Central memory CD8-positive, alpha-beta T cell (primary cell): ENCODE results near the gene TMPRSS3.
"Not testable (repeated sequence)": the region's sequence is repeated elsewhere in the genome, so short reads cannot be mapped to it uniquely, and the experiment has no call there.

ENCODE experiments used
- ATAC-seq: fragments of 150-1000 bp; cut with Tn5 transposase; replicated peaks from 2 replicates; pipeline ENCODE4 v1.10.0; 2022; ENCODE audit warnings: mild to moderate bottlenecking, moderate FRiP score, moderate number of reproducible peaks; ENCODE audit not compliant: poor library complexity, severe bottlenecking; ENCODE audit errors: extremely low read depth
- DNase-seq, 2 donors: peaks; one replicate each; pipeline ENCODE4 v3.0.0; 2021; ENCODE audit warnings: low spot score in 2 of 2
- H3K27ac Mint-ChIP-seq: one replicate; pipeline ENCODE4 v1.8.0; 2022; ENCODE audit warnings: low read depth, mild to moderate bottlenecking, moderate library complexity, mixed read lengths
- H3K27me3 Mint-ChIP-seq: one replicate; pipeline ENCODE4 v1.8.0; 2022; ENCODE audit warnings: mixed read lengths
- H3K36me3 Mint-ChIP-seq: one replicate; pipeline ENCODE4 v1.8.0; 2022; ENCODE audit warnings: mild to moderate bottlenecking, moderate library complexity, mixed read lengths; ENCODE audit not compliant: insufficient read depth
- H3K4me1 Mint-ChIP-seq: one replicate; pipeline ENCODE4 v1.8.0; 2022; ENCODE audit warnings: mixed read lengths
- H3K4me3 Mint-ChIP-seq: one replicate; pipeline ENCODE4 v1.8.0; 2022; ENCODE audit warnings: mild to moderate bottlenecking, moderate library complexity, mixed read lengths
- H3K9me3 Mint-ChIP-seq: one replicate; pipeline ENCODE4 v1.8.0; 2022; ENCODE audit warnings: mixed read lengths

Gene TMPRSS3

DNA sequence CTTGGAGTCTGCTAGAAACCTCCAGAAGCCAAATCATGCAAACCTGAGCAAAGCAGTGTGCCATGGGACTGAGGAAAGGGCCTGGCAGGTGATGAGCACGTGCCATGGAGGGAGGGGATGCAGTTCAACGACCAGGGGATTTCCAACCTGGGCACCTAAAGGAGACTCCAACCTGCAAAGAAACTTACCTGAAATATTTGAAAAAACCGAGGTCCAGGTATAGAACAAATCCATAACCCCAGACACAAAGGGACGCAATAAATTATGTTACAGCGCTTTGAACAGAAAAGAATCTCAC lies 16.7 kb upstream of the TMPRSS3 start:
- H3K9me3 Mint-ChIP-seq = no peaks in the 10 kb centered on the region
- DNase-seq (no peak), ATAC-seq (no peak)
- H3K27me3 Mint-ChIP-seq = no peaks in the 10 kb centered on the region
- no peak overlapping the region for H3K4me3 Mint-ChIP-seq
- peaks cover 63% of the 10 kb centered on the region for H3K36me3 Mint-ChIP-seq
- peaks cover 48% of the 10 kb centered on the region for H3K4me1 Mint-ChIP-seq
- no peak overlapping the region for H3K27ac Mint-ChIP-seq

DNA sequence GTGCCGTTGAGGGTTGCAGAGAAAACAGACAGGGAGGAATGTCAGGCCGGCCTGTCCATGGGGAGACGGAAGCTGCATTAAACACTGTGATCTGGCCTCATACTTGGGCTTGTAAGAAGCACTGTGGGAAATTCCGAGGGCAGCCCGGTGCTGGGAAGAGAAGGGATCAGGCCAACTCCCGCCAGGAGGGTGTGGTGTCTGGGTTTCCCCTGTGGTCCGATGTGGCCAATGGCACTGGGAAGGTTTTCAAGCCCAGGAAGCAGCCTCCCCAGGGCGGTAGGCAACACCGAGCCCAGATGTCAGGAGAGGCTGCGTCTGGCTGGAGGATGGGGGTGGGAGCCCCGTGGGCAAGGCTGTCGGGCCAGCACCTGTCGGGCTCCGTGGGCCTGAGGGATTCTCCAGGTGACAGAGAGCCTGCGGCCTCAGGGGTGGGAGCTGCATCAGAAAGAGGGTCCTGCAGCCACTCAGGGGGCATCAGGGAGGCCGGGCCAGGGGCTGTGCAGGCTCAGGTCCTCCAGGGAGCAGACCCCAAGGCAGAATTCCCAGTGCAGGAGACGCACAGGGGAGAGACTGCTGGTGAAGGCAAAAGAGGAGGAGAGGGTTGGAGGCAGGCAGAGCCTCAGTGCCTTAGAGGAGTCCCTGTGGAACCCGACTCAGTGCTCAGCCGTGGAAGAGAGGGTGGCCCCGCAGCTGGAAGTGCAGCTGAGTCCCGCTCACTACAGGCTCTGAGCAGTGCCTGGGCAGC lies 16.2 kb upstream of the TMPRSS3 start:
- peaks cover 62% of the 10 kb centered on the region for H3K36me3 Mint-ChIP-seq

DNA sequence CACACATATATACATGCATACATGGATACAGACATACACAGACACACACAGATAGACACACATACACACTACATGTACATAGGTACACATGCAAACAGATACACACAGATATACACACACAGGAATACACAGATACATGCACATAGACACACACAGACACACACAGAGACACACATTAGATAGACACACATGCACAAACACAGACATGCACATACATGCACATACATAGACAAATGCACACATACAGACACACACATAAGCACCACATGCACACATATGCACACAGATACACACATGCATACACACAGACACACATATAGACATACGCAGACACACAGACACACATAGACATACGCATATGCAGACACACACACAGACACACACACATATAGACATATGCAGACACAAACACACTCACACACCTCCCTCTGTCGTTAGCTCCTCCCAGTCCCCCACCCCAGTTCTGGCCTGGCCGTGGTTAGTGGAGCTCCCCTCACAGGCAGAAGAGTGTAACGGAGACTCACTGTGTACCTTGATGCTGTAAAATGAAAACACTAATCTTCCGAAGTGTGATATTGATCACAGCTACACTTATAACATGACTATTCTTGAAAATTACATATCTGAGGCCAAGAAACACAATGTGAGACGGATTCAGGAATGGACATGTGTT lies 15.5 kb upstream of the TMPRSS3 start:
- no peak overlapping the region for H3K27ac Mint-ChIP-seq
- H3K9me3 Mint-ChIP-seq = no peaks in the 10 kb centered on the region
- ATAC-seq = no peak
- H3K4me1 Mint-ChIP-seq = peaks cover 53% of the 10 kb centered on the region
- DNase-seq = no peak
- no peaks in the 10 kb centered on the region for H3K27me3 Mint-ChIP-seq
- no peak overlapping the region for H3K4me3 Mint-ChIP-seq
- peaks cover 62% of the 10 kb centered on the region for H3K36me3 Mint-ChIP-seq

More for the DNA sequence above, 16.2 kb upstream of the TMPRSS3 start:
- DNase-seq (no peak), ATAC-seq (no peak)
- Mint-ChIP-seq H3K9me3 (no peaks in the 10 kb centered on the region), H3K27ac (no peak overlapping the region), H3K4me1 (peaks cover 47% of the 10 kb centered on the region), H3K27me3 (no peaks in the 10 kb centered on the region), H3K4me3 (no peak overlapping the region)

DNA sequence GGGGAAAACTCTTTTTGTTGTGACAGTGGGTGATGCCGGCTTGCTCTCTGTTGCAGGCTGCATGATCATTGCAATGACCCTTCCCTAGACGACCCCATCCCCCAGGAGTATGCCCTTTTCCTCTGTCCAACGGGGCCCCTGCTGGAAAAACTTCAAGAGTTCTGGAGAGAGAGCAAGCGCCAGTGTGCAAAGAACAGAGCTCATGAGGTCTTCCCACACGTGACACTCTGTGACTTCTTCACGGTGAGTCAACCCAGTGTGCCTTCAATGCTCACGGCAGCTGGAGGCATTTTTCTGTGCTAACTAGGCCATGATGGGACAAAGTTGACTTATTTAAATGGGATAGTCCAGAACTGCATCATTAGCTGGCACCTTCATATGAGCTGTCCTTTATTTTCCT lies 13.5 kb upstream of the TMPRSS3 start:
- Mint-ChIP-seq H3K27ac (peak overlapping the region; percentile 16), H3K9me3 (no peaks in the 10 kb centered on the region), H3K4me1 (peaks cover 50% of the 10 kb centered on the region), H3K4me3 (peak overlapping the region; percentile 18), H3K36me3 (peaks cover 54% of the 10 kb centered on the region), H3K27me3 (no peaks in the 10 kb centered on the region)
- ATAC-seq = no peak
- DNase-seq = no peak

DNA sequence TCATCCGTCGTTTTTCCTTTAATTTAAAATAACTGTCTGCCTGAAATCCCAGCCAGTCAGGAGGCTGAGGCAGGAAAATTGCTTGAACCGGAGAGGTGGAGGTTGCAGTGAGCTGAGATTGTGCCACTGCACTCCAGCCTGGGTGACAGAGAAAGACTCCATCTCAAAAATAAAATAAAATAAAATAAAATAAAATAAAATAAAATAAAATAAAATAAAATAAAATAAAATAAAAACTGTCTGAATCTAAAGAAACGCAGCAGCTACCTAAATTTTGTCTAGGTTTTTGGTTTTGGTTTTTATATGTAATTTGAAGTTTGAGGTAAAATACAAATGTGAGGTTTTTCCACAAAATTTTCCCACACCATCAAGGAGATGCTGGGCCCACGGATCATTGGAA lies 12.9 kb upstream of the TMPRSS3 start:
- not testable (repeated sequence) for DNase-seq, H3K27me3 Mint-ChIP-seq, ATAC-seq, H3K4me3 Mint-ChIP-seq, H3K9me3 Mint-ChIP-seq, H3K27ac Mint-ChIP-seq
- Mint-ChIP-seq H3K36me3 (peaks cover 48% of the 10 kb centered on the region), H3K4me1 (peaks cover 47% of the 10 kb centered on the region)

DNA sequence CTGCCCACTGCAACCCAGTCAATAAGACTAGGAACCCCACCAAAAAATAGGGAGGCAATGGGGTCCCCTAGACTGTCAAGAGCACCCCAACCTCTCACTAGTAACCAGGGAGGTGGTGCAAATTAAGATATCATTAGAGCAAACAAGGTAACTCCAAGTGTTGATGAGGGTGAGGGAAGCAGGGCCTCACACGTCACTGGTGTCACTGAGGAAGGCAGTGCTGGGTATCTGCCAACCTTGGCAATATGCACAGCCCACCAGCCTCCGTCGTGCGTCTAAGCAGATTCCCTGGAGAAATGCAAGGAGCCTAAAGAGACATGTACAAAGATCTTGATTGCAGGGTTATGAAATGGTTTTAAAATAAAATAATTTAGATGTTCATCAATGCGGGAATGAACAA lies 11.6 kb upstream of the TMPRSS3 start:
- H3K9me3 Mint-ChIP-seq = no peaks in the 10 kb centered on the region
- H3K27me3 Mint-ChIP-seq = no peaks in the 10 kb centered on the region
- H3K4me1 Mint-ChIP-seq = peaks cover 51% of the 10 kb centered on the region
- peak overlapping the region; percentile 92 for H3K27ac Mint-ChIP-seq
- peaks cover 39% of the 10 kb centered on the region for H3K36me3 Mint-ChIP-seq
- H3K4me3 Mint-ChIP-seq = peak overlapping the region; percentile 90
- DNase-seq = no peak
- ATAC-seq = no peak

DNA sequence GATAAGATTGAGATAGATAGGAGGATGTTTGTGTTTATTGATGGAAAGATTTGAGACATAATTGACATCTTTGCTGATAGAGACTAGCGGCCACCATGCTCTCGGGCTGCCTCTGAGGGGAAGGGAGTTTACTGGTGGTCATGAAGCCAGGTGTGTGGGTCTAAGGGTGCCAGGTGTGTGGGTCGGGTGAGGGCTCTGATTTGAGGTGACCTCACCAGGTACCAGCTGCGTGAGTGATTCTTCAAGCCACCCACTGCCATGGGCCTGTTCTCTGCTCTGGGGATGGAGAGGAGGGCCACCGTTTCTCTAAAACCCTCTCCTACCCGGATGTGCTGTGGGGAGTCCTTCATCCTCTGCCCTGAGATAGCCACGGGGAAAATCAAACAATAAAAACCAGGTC lies 11.0 kb upstream of the TMPRSS3 start:
- Mint-ChIP-seq H3K9me3 (peaks cover 4% of the 10 kb centered on the region), H3K27ac (peak overlapping the region; percentile 92), H3K27me3 (no peaks in the 10 kb centered on the region), H3K4me3 (peak overlapping the region; percentile 90), H3K36me3 (peaks cover 39% of the 10 kb centered on the region), H3K4me1 (peaks cover 56% of the 10 kb centered on the region)
- ATAC-seq = no peak
- no peak for DNase-seq

DNA sequence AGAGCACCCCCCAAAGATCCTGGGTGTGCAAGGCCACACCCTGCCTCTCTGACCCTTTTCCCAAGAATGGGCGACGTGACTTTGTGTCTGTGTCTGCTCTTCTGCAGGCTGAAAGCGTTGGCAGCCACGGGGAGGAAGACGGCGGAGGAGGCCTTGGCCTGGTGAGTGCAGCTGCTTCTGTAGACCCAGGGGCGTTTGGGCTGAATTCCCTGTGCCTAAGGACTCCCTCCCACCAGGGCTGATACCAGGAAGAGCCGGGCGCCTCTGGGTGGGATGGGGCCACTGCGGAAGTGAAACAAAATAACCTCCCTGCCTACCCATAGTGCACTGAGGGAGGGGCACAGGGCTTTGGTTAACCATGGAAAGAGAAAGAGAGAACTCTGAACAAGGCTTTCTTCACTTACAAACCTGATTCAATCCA lies 10.4 kb upstream of the TMPRSS3 start:
- Mint-ChIP-seq H3K4me1 (peaks cover 63% of the 10 kb centered on the region), H3K36me3 (peaks cover 39% of the 10 kb centered on the region)
- DNase-seq = peak in 1 of 2 donors; percentile 27

DNA sequence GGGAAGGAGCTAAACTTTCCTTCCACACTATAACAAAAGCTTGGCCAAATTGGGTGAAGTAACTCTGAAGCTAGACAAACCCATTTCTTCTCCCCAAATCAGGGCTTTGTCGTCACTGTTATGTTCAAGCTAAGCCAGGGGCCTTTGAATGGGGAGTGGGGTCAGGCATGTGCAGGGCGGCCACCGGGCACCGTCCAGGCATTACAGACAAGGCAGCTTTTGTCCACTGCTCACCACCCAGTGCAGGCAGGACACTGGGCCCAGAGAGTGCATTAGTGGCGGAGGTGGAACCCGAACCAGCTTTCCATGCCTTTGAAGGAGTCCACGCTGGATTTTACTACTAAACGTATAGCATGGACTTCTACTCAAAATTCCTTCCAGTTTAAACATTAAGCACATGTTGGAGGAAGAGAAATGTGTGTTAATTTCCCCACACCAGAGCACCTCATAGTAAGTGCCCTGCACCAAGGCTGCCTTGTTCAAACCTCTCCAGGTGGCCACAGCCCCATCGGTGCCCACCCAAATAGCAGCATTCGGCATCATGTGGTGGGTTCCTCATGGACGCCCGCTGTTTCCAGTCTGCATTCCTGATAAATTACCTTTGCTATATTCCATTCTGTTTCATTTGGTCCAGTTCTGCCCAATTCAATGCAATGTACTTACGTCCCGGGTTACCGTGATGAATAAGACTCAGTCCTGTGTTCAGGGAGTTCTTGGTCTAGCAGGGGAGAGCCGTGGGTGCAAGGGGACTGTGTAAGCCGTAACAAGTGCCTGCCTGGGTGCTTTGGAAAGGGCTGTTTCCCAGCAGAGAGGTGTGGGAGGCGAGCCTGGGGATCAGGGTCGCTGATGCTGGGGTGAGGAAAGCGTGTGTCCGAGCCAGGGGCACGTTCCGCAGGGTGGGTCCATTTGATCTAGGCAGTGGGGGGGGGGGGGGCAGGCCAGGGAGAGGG lies 9.5 kb upstream of the TMPRSS3 start:
- peaks cover 9% of the 10 kb centered on the region for H3K9me3 Mint-ChIP-seq
- ATAC-seq = no peak
- DNase-seq = no peak
- H3K27me3 Mint-ChIP-seq = no peaks in the 10 kb centered on the region
- H3K4me3 Mint-ChIP-seq = peak overlapping the region; percentile 90
- H3K36me3 Mint-ChIP-seq = peaks cover 39% of the 10 kb centered on the region
- H3K4me1 Mint-ChIP-seq = peaks cover 65% of the 10 kb centered on the region
- H3K27ac Mint-ChIP-seq = peak overlapping the region; percentile 92

More for the DNA sequence above, 10.4 kb upstream of the TMPRSS3 start:
- H3K4me3 Mint-ChIP-seq = peak overlapping the region; percentile 90
- peak; percentile 45 for ATAC-seq
- peak overlapping the region; percentile 92 for H3K27ac Mint-ChIP-seq
- peaks cover 9% of the 10 kb centered on the region for H3K9me3 Mint-ChIP-seq
- H3K27me3 Mint-ChIP-seq = no peaks in the 10 kb centered on the region

DNA sequence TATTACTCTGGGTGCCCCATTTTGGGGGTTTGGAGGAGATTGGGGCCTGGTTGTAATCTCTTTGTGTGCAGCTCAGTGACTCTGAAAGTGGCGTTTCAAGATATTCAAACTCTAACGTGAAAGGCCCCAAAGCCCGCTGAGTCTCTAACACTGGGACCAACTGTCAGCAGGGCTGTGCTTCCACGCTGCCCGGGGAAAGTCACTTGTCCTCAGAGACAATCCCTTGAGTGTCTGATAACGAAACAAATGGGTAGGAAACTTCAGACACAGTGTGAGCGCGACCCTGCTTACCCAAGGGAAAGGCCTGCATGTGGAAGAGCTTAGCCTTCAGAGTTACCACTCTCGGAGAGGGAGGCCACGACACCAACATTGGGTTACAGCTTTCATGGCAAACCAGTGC lies 8.7 kb upstream of the TMPRSS3 start:
- H3K4me1 Mint-ChIP-seq = peaks cover 63% of the 10 kb centered on the region
- peak overlapping the region; percentile 90 for H3K4me3 Mint-ChIP-seq
- peaks cover 33% of the 10 kb centered on the region for H3K36me3 Mint-ChIP-seq
- H3K9me3 Mint-ChIP-seq = peaks cover 9% of the 10 kb centered on the region
- H3K27ac Mint-ChIP-seq = peak overlapping the region; percentile 92
- no peaks in the 10 kb centered on the region for H3K27me3 Mint-ChIP-seq
- no peak for DNase-seq
- peak; percentile 17 for ATAC-seq

DNA sequence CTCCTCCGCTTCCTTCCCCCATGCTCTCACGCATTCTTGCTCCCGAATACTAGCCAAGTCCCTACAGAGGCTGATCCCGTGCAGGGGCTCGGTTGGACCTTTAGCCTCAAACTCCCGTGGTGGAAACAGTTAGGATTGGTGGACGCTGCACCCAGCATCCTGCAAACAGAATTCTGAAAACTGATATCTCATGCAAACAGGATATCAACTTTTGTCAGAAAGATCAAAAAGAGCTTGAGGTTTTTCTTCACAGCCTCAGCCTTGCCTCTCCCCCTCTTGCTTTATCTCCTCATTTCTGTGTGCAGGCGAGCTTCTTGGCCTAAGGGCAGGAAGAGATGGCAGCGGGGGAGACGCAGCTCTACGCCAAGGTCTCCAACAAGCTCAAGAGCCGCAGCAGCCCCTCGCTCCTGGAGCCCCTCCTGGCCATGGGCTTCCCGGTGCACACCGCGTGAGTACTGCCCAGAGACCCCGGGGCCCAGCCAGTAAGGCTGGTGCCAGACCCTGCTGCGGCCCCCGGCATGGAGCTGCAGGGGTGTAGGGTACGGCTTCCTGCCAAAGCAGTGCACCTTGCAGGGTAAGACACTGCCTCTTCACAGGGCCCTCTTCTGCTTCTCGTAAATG lies 7.9 kb upstream of the TMPRSS3 start, which contains the start of gene UBASH3A:
UBASH3A (plus strand) TSS at position 292 of the 621 bp plus-strand sequence; CDS start at position 336, 44 bp downstream.
- ATAC-seq (peak; percentile 79), DNase-seq (peak in 1 of 2 donors; percentile 63)
- H3K4me3 Mint-ChIP-seq = peak within 1 kb of the TSS; percentile 90
- H3K36me3 Mint-ChIP-seq = peaks cover 31% of the 10 kb centered on the region
- peaks cover 9% of the 10 kb centered on the region for H3K9me3 Mint-ChIP-seq
- H3K4me1 Mint-ChIP-seq = peaks cover 64% of the 10 kb centered on the region
- peak within 1 kb of the TSS; percentile 92 for H3K27ac Mint-ChIP-seq
- H3K27me3 Mint-ChIP-seq = no peaks in the 10 kb centered on the region

DNA sequence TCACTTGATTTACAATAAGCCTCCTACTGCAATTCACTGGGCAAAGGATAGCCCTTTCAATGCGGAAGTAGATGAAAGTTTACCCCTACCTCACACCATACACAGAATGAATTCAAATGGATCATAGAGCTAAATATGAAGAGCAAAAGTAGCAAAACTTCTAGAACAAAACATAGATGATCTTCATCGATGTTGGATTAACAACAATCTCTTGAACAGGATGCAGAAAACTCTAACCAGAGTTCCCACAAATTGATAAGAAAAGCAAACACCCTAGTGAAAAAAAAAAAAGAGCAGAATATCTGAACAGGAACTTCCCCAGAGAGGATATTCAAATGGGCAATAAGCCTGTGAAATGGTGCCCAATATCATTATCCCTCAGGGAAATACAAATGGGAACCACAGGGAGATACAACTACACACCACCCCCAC lies 6.0 kb upstream of the TMPRSS3 start:
- peaks cover 65% of the 10 kb centered on the region for H3K4me1 Mint-ChIP-seq
- DNase-seq (no peak), ATAC-seq (no peak)
- peak overlapping the region; percentile 73 for H3K27ac Mint-ChIP-seq
- H3K27me3 Mint-ChIP-seq = no peaks in the 10 kb centered on the region
- H3K36me3 Mint-ChIP-seq = peaks cover 15% of the 10 kb centered on the region
- H3K4me3 Mint-ChIP-seq = peak overlapping the region; percentile 64
- peaks cover 9% of the 10 kb centered on the region for H3K9me3 Mint-ChIP-seq
